Effector CD8-positive, alpha-beta T cell (primary cell): ENCODE results near the gene ITSN2.
"Not testable (repeated sequence)": the region's sequence is repeated elsewhere in the genome, so short reads cannot be mapped to it uniquely, and the experiment has no call there.

ENCODE experiments used
- DNase-seq: peaks from one replicate; lab custom pipeline; 2025; lab: John Stamatoyannopoulos, UW
- total RNA-seq, 4 experiments: gene quantifications; one replicate each; lab custom pipeline; 2026; lab: John Stamatoyannopoulos, UW

The ITSN2 gene
- 201 to 315 (median 281) reads per million in 4 experiments for total RNA-seq

GRCh38 chr2:24360050-24360962 is at the start of gene ITSN2:
Gene ITSN2 (minus strand): TSS chr2:24360536. CDS start chr2:24328082, 32,454 bp downstream.
- peak; percentile 73 for DNase-seq

GRCh38 chr2:24409171-24409570 is 48.8 kb upstream of the ITSN2 start:
- DNase-seq = no peak

- not testable (repeated sequence) for DNase-seq
Measured at GRCh38 chr2:24408704-24409103, 48.4 kb upstream of the ITSN2 start.

GRCh38 chr2:24404491-24404921 is 44.2 kb upstream of the ITSN2 start:
- no peak for DNase-seq

GRCh38 chr2:24403832-24404212 is 43.5 kb upstream of the ITSN2 start:
- no peak for DNase-seq

- no peak for DNase-seq
Measured at GRCh38 chr2:24403168-24403831, 43.0 kb upstream of the ITSN2 start.

- no peak for DNase-seq
Measured at GRCh38 chr2:24402242-24403097, 42.1 kb upstream of the ITSN2 start.

- DNase-seq = no peak
Measured at GRCh38 chr2:24400207-24400907, 40.0 kb upstream of the ITSN2 start.

GRCh38 chr2:24399434-24400206 is 39.3 kb upstream of the ITSN2 start:
- no peak for DNase-seq

- no peak for DNase-seq
Measured at GRCh38 chr2:24394998-24395397, 34.7 kb upstream of the ITSN2 start.

GRCh38 chr2:24392542-24393059 is 32.3 kb upstream of the ITSN2 start:
- DNase-seq = no peak

GRCh38 chr2:24385366-24385765 is 25.0 kb upstream of the ITSN2 start:
- no peak for DNase-seq

- peak; percentile 34 for DNase-seq
Measured at GRCh38 chr2:24382363-24383073, 22.2 kb upstream of the ITSN2 start.

GRCh38 chr2:24380820-24381219 is 20.5 kb upstream of the ITSN2 start:
- DNase-seq = no peak

GRCh38 chr2:24375349-24376087 is 15.2 kb upstream of the ITSN2 start:
- no peak for DNase-seq

GRCh38 chr2:24374301-24374700 is 14.0 kb upstream of the ITSN2 start:
- no peak for DNase-seq

- no peak for DNase-seq
Measured at GRCh38 chr2:24372033-24372432, 11.7 kb upstream of the ITSN2 start.

- DNase-seq = no peak
Measured at GRCh38 chr2:24365826-24366225, 5.5 kb upstream of the ITSN2 start.

- DNase-seq = no peak
Measured at GRCh38 chr2:24365051-24365450, 4.7 kb upstream of the ITSN2 start.
